HG03066 (cell line): ENCODE results near the gene SCN1A.
A peak's percentile ranks its signal among the peaks of the same experiment; 100 is the strongest.
"Not testable (repeated sequence)": the region's sequence is repeated elsewhere in the genome, so short reads cannot be mapped to it uniquely, and the experiment has no call there.

Experiments used
- ATAC-seq: cut with Tn5 transposase; IDR thresholded peaks from one replicate; pipeline ENCODE4 v1.9.1; 2021; ENCODE audit warnings: low read depth; ENCODE audit not compliant: unreplicated experiment

SCN1A gene

DNA sequence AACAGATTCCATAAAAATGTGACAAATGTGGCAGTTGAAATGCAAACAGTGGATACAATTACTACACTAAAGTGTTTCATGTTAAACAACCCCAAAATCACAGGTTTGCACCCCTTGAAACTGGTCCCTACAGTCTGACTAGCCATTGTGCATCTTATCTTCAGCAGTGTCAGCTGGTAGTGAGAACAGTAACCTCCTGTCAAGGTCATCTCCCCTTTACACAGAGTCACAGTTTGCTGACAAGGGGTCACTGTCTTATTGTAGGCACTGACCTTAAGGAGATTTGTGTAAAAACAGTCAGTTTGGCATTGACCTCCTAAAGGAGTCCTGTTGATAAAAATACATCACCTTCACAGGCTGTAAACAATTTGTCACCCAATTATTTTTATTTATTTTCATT, 137.0 kb downstream of the SCN1A start:
- ATAC-seq = no peak

DNA sequence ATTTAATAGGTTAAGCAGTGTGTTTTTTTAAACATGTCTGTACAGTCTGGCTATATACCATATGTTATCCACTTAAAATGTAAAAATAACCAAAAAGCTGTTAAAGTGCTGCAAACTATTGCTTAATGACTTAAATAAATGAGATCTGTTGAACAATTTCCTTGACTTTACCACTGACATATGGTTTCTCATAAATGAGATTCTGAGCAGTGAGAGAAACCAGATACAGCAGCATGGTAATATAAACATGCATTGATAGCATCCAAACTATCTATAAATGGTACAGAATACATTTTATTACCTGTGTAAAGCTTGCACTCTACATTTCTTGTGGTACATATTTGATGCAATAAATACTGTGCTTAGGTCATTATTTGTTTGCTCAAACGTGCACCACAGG, 138.0 kb downstream of the SCN1A start:
- ATAC-seq = no peak

DNA sequence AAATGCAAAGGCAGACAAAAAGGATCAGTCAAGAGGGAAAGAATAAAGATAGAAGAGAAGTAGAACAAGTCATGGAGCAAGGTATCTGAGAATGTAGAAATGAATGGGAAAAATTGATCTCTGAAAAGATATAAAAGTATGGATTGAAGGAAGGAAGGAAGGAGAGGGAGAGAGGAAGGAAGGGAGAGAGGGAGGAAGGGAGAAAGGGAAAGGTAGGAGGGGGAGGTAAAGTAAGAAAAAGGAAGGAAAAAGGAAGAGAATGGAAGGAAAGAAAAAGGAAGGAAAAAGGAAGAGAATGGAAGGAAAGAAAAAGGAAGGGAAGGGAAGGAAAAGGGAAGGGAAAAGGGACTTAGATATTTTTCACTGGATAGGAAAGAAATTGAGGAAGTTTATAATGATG, 142.7 kb downstream of the SCN1A start:
- ATAC-seq = no peak

DNA sequence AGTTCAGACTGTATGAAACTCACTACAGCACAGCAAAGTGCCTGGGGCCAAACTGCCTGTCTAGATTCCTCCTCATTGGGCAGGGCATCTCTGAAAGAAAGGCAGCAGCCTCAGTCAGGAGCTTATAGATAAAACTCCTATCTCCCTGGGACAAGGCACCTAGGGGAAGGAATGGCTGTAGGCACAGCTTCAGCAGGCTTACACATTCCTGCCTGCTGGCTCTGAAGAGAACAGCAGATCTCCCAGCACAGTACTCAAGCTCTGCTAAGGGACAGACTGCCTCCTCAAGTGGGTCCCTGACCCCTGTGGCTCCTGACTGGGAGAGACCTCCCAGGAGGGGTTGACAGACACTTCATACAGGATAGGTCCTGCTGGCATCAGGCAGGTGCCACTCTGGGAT, 155.7 kb downstream of the SCN1A start:
- ATAC-seq = not testable (repeated sequence)

DNA sequence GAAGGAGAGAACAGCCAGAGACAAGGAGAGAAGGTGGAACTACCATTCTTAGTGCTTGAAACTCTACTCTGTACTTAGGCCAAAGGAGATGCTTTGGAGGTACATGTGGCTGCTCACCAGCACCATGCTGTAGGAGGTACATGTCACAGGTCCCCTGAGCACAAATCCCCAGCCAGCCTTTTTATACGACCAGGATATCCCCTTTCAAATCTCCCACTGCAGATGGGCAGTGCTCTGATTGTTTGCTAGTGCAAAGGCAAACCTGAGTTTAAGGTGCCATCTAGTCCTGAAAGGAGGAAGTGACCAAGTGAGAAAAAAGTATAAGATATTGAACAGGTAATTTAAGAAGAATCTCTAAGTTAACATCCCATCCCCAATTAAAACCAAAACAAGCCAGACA, 157.2 kb downstream of the SCN1A start:
- no peak for ATAC-seq

DNA sequence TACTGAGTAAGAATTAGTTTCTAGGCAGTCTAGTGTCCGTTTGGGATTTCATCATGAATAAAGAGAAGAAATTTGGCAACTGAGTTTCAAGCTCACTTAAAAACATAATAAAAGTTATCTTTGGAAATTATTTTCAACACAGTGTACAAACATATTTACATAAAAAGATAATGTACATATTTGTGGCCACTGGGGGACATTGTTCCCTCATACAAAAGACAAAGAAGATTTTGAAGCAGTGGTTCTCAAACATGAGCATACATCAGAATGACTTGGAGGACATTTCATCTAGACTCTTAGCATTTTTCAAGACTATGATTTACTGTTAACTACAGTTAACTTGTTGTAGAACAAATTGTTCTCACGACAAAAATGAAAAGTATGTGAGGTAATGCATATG, 158.6 kb downstream of the SCN1A start:
- no peak for ATAC-seq

DNA sequence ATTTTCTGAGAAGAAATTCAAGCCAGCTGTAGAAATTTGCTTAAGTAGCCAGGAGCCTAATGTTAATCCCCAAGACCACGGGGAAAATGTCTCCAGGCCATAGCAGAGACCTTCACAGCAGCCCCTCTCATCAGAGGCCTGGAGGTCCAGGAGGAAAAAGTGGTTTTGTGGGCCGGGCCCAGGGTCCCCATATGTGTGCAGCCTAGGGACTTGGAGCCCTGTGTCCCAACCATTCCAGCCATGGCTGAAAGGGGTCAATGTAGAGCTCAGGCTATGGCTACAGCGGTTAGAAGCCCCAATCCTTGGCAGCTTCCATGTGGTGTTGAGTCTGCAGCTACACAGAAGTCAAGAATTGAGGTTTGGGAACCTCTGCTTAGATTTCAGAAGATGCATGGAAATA, 160.1 kb downstream of the SCN1A start:
- no peak for ATAC-seq

DNA sequence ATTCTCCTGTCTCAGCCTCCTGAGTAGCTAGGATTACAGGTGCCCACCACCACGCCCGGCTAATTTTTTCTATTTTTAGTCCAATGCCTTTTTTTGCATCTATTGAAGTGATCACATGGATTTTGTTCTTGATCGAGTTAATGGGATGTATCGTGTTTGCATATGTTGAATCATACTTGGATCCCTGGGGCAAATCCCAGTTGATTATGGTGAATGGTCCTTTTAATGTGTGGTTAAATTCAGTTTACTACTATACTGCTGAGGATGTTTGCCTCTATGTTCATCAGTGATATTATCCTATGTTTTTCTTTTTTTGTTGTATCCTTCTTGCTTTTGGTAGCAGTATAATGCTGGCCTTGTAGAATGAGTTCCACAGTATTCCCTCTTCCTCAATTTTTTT, 166.0 kb downstream of the SCN1A start:
- no peak for ATAC-seq

DNA sequence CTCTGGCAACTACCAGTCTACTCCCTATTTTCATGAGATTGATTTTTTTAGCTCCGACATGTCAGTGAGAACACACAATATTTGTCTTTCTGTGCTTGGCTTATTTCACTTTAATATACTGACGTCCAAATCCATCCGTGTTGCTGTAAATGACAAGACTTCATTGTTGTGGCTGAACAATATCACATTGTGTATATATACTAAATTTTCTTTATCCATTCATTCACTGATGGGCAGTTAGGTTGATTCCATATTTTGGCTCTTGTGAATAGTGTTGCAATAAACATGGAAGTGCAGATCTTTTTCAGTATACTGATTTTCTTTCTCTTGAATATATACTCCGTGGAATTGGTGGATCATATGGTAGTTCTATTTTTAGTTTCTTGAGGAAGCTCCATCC, 168.4 kb downstream of the SCN1A start:
- no peak for ATAC-seq

DNA sequence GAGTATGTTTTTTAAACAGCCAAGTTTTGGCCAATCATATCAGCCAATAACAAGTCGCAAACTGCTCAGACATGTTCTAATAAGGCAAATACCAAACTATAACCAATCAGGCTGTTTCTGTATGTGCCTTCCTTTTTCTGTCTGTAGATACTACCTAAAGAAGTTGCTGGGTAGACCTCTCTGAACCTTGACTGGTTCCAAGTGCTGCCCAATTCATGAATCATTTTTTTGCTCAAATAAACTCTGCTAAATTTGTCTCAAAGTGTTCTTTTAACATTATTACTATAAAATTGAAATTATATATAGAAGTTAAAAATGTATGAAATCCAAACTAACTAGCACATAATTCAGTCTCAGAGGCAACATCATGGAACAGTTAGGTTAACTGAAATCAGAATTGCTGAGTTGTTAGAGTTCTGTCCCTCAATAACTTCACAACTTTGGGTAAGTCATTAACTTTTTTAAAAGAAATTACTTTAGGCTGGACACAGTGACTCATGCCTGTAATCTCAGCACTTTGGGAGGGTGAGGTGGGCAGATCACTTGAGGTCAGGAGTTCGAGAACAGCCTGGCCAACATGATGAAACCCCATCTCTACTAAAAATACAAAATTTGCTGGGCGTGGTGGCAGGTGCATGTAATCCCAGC, 169.4 kb downstream of the SCN1A start:
- no peak for ATAC-seq

DNA sequence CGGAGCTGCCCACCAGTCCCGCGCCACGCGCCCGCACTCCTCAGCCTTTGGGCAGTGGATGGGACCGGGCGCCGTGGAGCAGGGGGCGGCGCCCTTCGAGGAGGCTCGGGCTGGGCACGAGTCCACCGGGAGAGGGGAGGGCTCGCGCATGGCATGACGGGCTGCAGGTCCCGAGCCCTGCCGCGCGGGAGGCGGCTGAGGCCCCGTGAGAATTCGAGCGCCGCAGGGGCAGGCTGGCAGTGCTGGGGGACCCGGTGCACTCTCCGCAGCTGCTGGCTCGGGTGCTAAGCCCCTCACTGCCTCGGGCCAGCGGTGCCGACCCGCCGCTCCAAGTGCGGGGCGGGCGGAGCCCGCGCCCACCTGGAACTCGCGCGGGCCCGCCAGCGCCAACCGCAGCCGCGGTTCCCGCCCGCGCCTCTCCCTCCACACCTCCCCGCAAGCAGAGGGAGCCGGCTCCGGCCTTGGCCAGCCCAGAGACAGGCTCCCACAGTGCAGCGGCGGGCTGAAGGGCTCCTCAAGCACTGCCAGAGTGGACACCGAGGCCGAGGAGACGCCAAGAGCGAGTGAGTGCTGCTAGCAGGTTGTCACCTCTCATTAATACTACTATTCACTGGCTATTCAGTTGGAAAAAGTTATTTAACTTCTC, 170.7 kb downstream of the SCN1A start:
- ATAC-seq = no peak

DNA sequence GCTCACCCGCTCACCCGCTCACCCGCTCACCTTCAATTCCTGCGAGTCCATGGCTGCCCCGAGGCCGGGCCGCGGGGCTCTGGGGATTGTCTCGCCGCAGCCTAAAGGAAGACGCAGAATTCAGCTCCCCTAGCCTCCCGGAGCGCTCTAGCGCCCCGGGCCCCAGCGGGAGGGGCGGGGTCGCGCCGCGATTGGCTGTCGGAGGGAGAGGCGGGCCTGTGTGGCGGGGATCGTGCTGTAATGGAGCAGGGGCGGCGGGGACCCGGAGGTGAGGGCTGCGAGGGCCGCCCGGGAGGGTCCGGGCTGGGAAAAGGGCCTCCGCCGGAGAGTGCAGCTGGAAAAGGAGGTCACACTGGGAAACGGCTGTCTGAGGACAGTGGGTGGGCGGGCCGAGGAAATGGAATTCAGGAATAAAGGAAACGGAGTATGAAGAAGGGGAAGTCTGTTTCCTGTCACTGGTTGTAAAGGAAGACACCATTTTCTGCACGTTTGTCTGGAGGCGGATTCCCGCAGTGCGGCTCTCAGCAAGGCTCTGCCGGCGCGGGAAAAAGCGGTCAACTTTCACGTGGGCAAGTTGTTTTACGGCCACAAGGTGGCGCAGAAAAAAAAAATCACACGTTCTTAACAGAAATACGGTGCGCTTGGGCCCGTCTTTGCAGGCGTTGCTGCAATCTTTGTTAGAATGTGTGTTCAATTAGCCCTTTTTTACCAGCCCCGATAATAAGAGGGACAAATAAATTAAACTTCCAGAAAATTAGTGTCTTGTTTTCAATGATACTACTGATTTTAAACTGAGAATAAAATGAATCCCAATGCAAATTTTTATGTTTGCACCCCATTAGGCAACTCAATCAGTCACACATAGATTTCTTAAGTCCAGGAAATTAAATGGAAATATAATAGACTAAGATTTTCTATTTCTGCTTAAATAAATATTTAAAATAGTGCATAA, 173.9 kb downstream of the SCN1A start, which contains the start of gene TTC21B:
Gene TTC21B (minus strand): TSS at position 122 of the 952 bp plus-strand sequence. CDS start 71 bp downstream, at position 51.
- ATAC-seq = peak; percentile 95

DNA sequence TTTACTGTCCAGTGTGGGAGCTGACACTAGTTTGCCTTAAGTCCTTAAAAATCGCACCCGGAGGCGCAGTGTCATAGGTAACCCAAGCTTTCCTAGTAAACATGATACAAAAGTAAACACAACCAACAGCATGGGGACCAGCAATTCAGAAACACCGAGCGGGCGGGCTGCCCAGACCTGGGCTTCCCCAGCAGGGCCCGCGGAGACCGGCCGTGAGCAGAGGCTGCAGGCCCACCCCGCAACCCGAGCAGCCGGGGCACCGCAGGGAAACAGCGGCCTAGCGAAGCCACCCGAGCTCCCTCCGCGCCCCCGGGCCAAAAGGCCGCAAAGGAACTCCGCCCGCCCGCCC, 174.5 kb downstream of the SCN1A start:
- peak; percentile 40 for ATAC-seq

DNA sequence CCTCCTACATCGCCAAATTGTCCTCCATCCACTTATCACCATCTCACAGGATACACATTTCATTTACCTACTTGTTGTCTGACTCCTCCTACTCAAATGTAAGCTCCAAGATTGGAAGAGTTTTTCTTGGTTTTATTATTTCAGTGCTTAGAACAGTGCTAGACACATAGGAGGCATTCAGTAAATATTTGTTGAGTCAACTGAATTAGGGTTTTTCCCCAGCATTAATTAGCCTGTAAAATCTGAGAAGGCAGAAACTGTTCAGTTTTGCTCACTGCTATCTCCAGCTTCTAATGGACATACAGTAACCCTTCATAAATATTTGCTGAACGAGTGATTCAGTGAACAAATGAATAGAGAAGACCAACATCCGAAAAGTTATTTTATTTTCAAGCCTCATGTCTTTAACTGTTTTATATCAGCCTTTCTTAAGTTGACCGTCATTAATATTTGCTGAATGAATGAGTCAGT, 175.0 kb downstream of the SCN1A start:
- no peak for ATAC-seq

DNA sequence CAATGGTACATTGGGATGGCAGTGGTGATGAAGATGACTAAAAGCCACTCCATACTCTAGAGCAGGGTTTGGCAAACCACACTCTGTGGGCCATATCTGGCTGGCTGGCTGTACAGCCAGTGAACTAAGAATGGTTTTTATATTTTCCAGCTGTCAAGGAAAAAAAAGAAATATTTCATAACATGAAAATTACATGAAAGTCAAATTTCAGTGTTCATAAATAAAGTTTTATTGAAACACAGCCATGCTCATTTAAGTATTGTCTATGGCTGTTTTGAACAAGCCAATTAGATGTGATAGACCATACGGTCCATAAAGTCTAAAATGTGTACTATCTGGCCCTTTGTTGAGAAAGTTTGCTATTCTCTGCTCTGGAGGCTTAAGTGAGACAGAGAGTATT, 175.7 kb downstream of the SCN1A start:
- ATAC-seq = no peak

DNA sequence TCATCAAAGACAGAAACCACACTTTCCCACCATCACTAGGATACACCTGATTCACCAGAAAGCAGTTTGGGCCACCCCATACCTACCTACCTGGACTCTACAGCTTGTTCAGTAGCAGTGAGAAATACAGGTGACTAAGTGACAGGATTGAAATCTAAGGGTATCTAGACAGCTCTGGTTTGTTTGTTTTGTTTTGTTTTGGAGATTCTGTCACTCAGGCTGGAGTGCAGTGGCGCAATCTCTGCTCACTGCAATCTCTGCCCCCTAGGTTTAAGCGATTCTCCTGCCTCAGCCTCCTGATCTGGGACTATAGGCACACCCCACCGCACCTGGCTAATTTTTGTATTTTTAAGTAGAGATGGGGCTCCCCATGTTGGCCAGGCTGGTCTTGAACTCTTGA, 177.4 kb downstream of the SCN1A start:
- no peak for ATAC-seq

DNA sequence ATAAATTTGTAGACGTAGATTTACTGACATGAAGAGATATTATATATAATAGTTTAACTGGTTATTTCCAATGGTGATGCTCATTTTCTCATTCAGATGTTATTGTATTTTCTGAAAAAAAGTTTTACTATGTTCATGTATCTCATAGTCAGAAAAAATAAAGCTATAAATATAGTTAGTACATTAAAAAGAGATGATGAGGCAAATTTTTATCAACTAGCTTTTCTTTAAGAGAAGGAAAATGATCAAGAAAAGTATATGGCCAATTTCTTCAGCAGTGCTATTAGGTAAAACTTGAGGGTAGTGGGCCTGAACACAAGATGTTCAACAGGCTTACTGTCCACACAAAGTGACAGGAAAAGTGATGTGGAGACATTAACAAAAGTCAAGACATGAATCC, 186.0 kb downstream of the SCN1A start:
- no peak for ATAC-seq

DNA sequence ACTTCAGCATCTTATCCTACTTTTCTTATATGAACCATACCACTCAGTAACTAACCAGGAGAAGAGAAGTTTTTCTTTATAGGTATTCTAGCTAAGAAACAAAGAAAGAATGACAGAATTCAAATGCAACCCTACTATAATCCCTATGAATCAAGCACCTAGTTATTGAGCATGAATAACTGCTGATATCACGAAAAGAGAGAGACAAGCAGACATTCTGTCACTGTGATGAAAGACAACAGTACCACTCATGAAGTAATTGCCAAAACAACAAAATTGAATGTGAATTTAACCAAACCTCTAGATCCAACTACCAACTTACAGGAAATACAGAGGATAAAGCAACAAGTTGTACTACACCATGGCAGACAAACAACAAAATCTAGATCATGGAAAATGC, 189.6 kb downstream of the SCN1A start:
- no peak for ATAC-seq
